SH-SY5Y (cell line): ENCODE measurements around the gene ZSCAN21.

Experiments
- GATA2 ChIP-seq: IDR thresholded peaks from 2 replicates; pipeline ENCODE4 v1.6.1; 2011; ENCODE audit warnings: mild to moderate bottlenecking, low read depth, low read length
- GATA3 ChIP-seq: IDR thresholded peaks from 2 replicates; pipeline ENCODE4 v1.6.1; 2011; ENCODE audit warnings: low read depth, mild to moderate bottlenecking, low read length, moderate library complexity

DNA sequence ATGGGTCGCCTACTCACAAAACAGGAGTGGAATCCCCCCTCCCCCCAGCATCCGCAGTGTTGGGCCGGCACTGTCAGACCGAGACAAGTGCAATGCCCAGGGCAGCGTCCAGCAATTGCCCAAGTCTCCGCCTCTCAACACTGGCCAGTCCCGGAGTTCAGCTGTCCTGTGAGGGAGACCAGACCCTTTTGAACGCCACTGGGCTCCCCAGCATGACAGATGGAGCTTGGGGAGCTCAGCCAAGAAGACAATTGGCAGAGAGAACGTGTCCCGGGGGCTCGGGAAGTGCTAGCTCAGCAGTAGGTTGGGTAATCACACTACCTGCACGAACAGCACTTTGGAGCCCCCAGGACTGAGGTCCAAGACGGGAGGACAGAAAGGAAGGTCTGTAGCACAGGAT, 43.9 kb downstream of the ZSCAN21 start:
- TF ChIP-seq GATA3 (no peak), GATA2 (no peak)
